ENCODE data around the gene TRMT1L.

DNA sequence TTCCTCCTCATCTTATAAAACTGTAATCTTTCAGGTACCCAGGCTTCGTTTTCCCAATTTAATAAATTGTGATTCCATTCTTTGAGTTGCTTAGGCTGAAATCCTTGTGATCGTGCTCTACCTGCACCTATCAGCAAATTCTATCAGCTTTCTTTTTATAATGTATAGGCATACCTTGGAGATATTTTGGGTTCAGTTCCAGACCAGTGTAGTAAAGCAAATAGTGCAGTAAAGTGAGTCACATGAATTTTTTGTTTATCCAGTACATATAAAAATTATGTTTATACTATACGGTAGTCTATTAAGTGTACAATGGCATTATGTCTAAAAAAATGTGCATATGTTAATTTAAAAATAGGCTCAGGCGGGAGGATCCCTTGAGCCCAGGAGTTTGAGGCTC lies 5.7 kb upstream of the TRMT1L start:
- TF ChIP-seq, protein P1, sequence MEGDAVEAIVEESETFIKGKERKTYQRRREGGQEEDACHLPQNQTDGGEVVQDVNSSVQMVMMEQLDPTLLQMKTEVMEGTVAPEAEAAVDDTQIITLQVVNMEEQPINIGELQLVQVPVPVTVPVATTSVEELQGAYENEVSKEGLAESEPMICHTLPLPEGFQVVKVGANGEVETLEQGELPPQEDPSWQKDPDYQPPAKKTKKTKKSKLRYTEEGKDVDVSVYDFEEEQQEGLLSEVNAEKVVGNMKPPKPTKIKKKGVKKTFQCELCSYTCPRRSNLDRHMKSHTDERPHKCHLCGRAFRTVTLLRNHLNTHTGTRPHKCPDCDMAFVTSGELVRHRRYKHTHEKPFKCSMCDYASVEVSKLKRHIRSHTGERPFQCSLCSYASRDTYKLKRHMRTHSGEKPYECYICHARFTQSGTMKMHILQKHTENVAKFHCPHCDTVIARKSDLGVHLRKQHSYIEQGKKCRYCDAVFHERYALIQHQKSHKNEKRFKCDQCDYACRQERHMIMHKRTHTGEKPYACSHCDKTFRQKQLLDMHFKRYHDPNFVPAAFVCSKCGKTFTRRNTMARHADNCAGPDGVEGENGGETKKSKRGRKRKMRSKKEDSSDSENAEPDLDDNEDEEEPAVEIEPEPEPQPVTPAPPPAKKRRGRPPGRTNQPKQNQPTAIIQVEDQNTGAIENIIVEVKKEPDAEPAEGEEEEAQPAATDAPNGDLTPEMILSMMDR (IDR thresholded peaks at IDR 0.05) = no peak
- TF ChIP-seq ZFX (IDR thresholded peaks at IDR 0.05; ENCODE audit: borderline replicate concordance) = no peak

Data from 22Rv1 (cell line).